Liver (tissue), 9 donors: ENCODE results near the gene ZNF354C. TPM values are rescaled to one million over a fixed set of nuclear protein-coding genes. Genes with fewer than 3 reads are reported as not detected.

ENCODE experiments used
- DNase-seq: peaks from one replicate; pipeline ENCODE4 v3.0.0-alpha.2; 2017; ENCODE audit warnings: low spot score
- H3K27ac ChIP-seq, 2 donors: one replicate each; pipeline ENCODE4 v1.7.0; 2013; ENCODE audit warnings: inconsistent platforms in 2 of 2, low read length in 2 of 2, control low read depth in 1 of 2, low read depth in 1 of 2, mild to moderate bottlenecking in 1 of 2
- H3K27me3 ChIP-seq, 4 donors: one replicate each; pipeline versions ENCODE4 v1.6.1 to v1.7.0; 2013; ENCODE audit warnings: low read length in 3 of 4, inconsistent platforms in 1 of 4, mild to moderate bottlenecking in 1 of 4, moderate library complexity in 1 of 4; ENCODE audit not compliant: control insufficient read depth in 4 of 4, insufficient read depth in 4 of 4
- H3K36me3 ChIP-seq, 4 donors: one replicate each; pipeline versions ENCODE4 v1.6.1 to v1.7.0; 2013; ENCODE audit warnings: low read length in 3 of 4, mild to moderate bottlenecking in 3 of 4, low read depth in 1 of 4, moderate library complexity in 1 of 4; ENCODE audit not compliant: control insufficient read depth in 4 of 4, insufficient read depth in 3 of 4
- H3K4me1 ChIP-seq, 4 donors: one replicate each; pipeline versions ENCODE4 v1.6.1 to v1.7.0; 2013; ENCODE audit warnings: low read length in 3 of 4, mild to moderate bottlenecking in 3 of 4, moderate library complexity in 1 of 4; ENCODE audit not compliant: control insufficient read depth in 4 of 4, insufficient read depth in 4 of 4
- H3K4me3 ChIP-seq, 3 donors: one replicate each; pipeline versions ENCODE4 v1.6.1 to v1.7.0; 2013; ENCODE audit warnings: low read length in 3 of 3, control low read depth in 1 of 3, low read depth in 1 of 3, mild to moderate bottlenecking in 1 of 3
- H3K9ac ChIP-seq, 2 donors: one replicate each; pipeline ENCODE4 v1.7.0; 2013; ENCODE audit warnings: low read length in 2 of 2, mild to moderate bottlenecking in 2 of 2, moderate library complexity in 2 of 2, control low read depth in 1 of 2, low read depth in 1 of 2
- H3K9me3 ChIP-seq, 4 donors: one replicate each; pipeline versions ENCODE4 v1.6.1 to v1.7.0; 2013; ENCODE audit warnings: low read length in 3 of 4; ENCODE audit not compliant: control insufficient read depth in 4 of 4
- FOXA1 ChIP-seq: IDR thresholded peaks from 2 replicates; pipeline ENCODE4 v1.6.1; 2016; ENCODE audit warnings: antibody characterized with exemption
- FOXA2 ChIP-seq: IDR thresholded peaks from 2 replicates; pipeline ENCODE4 v1.6.1; 2016; ENCODE audit warnings: antibody characterized with exemption
- GABPA ChIP-seq, 2 donors: IDR thresholded peaks in 1 of 2; conservative IDR thresholded peaks in 1 of 2; 2 replicates each; pipeline ENCODE4 v1.6.1; 2016; ENCODE audit warnings: antibody characterized with exemption in 2 of 2, mild to moderate bottlenecking in 1 of 2, moderate library complexity in 1 of 2
- HNF4A ChIP-seq, 2 donors: conservative IDR thresholded peaks; 2 replicates each; pipeline ENCODE4 v1.6.1; 2016; ENCODE audit warnings: antibody characterized with exemption in 2 of 2, mild to moderate bottlenecking in 2 of 2
- HNF4G ChIP-seq: IDR thresholded peaks from 2 replicates; pipeline ENCODE4 v1.6.1; 2016; ENCODE audit warnings: antibody characterized with exemption
- JUND ChIP-seq, 2 donors: IDR thresholded peaks; 2 replicates each; pipeline ENCODE4 v1.6.1; 2016; ENCODE audit warnings: antibody characterized with exemption in 2 of 2
- RAD21 ChIP-seq, 2 donors: IDR thresholded peaks; 2 replicates each; pipeline ENCODE4 v1.6.1; 2016; ENCODE audit warnings: antibody characterized with exemption in 2 of 2, mild to moderate bottlenecking in 2 of 2
- RXRA ChIP-seq, 2 donors: IDR thresholded peaks; 2 replicates each; pipeline ENCODE4 v1.6.1; 2017 to 2018; ENCODE audit warnings: antibody characterized with exemption in 2 of 2, mild to moderate bottlenecking in 1 of 2
- SP1 ChIP-seq: IDR thresholded peaks from 2 replicates; pipeline ENCODE4 v1.6.1; 2018; ENCODE audit warnings: antibody characterized with exemption, mild to moderate bottlenecking
- TAF1 ChIP-seq: conservative IDR thresholded peaks from 2 replicates; pipeline ENCODE4 v1.6.1; 2016; ENCODE audit warnings: antibody characterized with exemption, mild to moderate bottlenecking
- YY1 ChIP-seq: IDR thresholded peaks from 2 replicates; pipeline ENCODE4 v1.6.1; 2016; ENCODE audit warnings: antibody characterized with exemption, mild to moderate bottlenecking
- ZBTB33 ChIP-seq: IDR thresholded peaks from 2 replicates; pipeline ENCODE4 v1.6.1; 2016; ENCODE audit warnings: antibody characterized with exemption
- WGBS: extraction: QIAGEN DNeasy Blood & Tissue Kit; methylation state at CpG from one replicate; pipeline ENCODE4 v1.1.7; 2013; 5-methylcytosine and 5-hydroxymethylcytosine counted together
- polyA plus RNA-seq, 2 donors: library from polyadenylated mRNA; stranded (reverse) in 1 of 2; unstranded in 1 of 2; fragments of 200-250 nt in 1 of 2; fragments of >200 nt in 1 of 2; fragmentation: Nextera tagmentation in 1 of 2; extraction: Ambion mirVana in 1 of 2; gene quantifications; one replicate each; pipeline versions ENCODE4 v1.2.1 to v1.2.3, GENCODE V29; 2013 to 2015
- total RNA-seq, 2 donors: library from RNA; depleted of rRNA; stranded (reverse); fragments of >200 nt; gene quantifications; one replicate each; pipeline ENCODE4 v1.2.3, GENCODE V29; 2014
- TF ChIP-seq, protein P1 (sequence below): IDR thresholded peaks from 2 replicates; pipeline ENCODE4 v1.6.1; 2016; ENCODE audit warnings: antibody characterized with exemption
- TF ChIP-seq, protein P2 (sequence below): IDR thresholded peaks from 2 replicates; pipeline ENCODE4 v1.6.1; 2016; ENCODE audit warnings: antibody characterized with exemption
- TF ChIP-seq, protein P3 (sequence below): IDR thresholded peaks from 2 replicates; pipeline ENCODE4 v1.6.1; 2016; ENCODE audit warnings: antibody characterized with exemption, mild to moderate bottlenecking
- TF ChIP-seq, protein P4 (sequence below): fragments of 150-350 bp; IDR thresholded peaks from 2 replicates; pipeline ENCODE4 v1.5.1; 2017; ENCODE audit warnings: improper control_type of control experiment, low read depth, low read length; ENCODE audit not compliant: missing input control
- donor health status: healthy.
- donor health status: healthy.
- donor health status: healthy.
- donor health status: healthy.
- donor health status: healthy.

Gene ZNF354C
- total and polyA plus RNA-seq, 4 donors = 0.49 to 2.8 (median 1.6) TPM

DNA sequence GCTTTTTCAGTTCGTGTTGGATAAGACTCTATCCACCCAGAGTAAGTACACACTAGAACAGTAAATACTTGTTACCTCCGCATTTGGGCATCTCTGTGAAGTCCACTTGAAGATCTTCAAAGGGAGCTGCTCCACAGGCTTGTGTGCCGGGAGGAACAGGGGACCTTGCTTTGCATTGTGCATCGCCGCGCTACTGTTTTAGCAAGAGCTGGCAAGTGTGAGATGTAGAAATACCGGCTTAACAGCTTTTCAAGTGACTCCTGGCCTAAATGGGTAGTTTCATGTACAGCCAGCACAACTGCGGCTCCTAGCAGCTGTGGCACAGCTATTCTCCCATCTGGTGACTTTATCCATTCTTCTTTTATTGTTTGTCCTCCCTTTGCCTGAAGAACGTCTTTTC, 8.4 kb upstream of the ZNF354C start (continued):
- no peak for TF ChIP-seq GABPA (IDR thresholded peaks at IDR 0.05 in 1 of 2, conservative IDR thresholded peaks at IDR 0.05 in 1 of 2)
- no peak for TF ChIP-seq HNF4A (conservative IDR thresholded peaks at IDR 0.05)
- no peak for TF ChIP-seq RAD21 (IDR thresholded peaks at IDR 0.05)
- no peak for TF ChIP-seq HNF4G
- TF ChIP-seq TAF1 = no peak
- TF ChIP-seq JUND (IDR thresholded peaks at IDR 0.05) = no peak

DNA sequence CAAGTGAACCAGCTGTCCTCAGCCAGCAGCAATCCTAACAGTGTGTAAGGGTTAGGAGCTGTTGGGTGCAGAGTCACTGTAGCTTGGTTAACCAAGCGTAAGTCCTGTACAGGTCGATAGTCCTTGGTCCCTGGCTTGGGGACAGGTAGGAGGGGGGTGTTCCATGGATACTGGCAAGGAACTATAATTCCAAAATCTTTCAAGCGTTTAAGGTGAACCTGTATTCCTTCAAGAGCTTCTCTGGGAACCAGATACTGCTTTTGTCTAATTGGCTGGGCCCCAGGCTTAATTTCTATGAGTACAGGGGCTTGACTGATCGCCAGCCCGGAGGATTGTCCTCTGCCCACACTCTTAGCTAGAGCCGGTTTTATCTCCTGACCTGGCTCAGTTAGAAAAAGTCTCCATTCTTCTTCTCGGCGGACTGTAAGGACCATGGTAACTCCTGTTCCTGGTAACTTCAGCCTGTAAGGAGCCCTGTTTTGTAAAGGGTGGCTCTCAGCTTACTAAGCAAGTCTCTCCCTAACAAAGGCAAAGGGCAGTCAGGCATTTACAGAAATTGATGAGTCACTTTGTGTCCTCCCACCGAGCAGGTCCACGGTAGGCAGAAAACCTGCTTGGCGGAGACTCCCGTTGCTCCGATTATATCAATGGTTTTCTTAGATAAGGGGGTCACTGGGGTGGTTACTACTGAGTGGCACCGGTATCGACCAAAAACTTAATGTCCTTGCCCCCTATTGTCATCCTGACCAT, 6.0 kb upstream of the ZNF354C start:
- H3K9me3 ChIP-seq = peaks cover 15 to 44% (median 22%) of the 10 kb centered on the region in 4 donors
- H3K27me3 ChIP-seq = no peaks in the 10 kb centered on the region
- no peaks in the 10 kb centered on the region for H3K4me1 ChIP-seq
- H3K27ac ChIP-seq = no peak overlapping the region
- no peak overlapping the region for H3K4me3 ChIP-seq
- DNase-seq = no peak
- no peak for TF ChIP-seq SP1
- TF ChIP-seq RAD21 (IDR thresholded peaks at IDR 0.05) = no peak
- no peak for TF ChIP-seq FOXA1
- no peak for TF ChIP-seq GABPA (IDR thresholded peaks at IDR 0.05 in 1 of 2, conservative IDR thresholded peaks at IDR 0.05 in 1 of 2)
- TF ChIP-seq HNF4A (conservative IDR thresholded peaks at IDR 0.05) = no peak
- no peak for TF ChIP-seq HNF4G
- no peak for TF ChIP-seq JUND (IDR thresholded peaks at IDR 0.05)
- TF ChIP-seq FOXA2 = no peak
- TF ChIP-seq TAF1 = no peak
- 86% methylated on average over 15 of the region's 15 CpGs for WGBS
- no peak overlapping the region for H3K9ac ChIP-seq
- H3K36me3 ChIP-seq = peaks cover 0 to 4% (median 0%) of the 10 kb centered on the region in 4 donors

DNA sequence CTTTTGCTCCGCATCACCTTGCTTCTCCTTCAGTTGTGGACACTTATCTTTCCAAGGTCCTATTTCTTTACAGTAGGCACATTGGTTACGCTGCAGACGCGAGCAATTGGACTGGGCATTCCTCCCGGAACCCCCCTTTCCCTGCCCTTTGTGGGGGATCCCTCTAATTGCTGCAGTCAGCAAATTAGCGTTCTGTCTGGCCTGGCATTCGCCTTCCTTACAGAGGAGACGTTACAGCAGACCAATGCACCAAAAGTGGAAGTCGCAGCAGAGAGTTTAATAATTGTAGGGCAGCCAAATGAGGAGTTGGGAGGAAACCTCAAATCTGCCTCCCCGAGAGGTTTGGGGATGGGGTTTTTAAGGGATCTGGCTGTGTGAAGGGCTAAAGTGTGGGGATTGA, 5.3 kb upstream of the ZNF354C start:
- peaks cover 0 to 4% (median 1%) of the 10 kb centered on the region in 4 donors for H3K4me1 ChIP-seq
- no peak overlapping the region for H3K9ac ChIP-seq
- no peak overlapping the region for H3K27ac ChIP-seq
- H3K9me3 ChIP-seq = peaks cover 15 to 48% (median 22%) of the 10 kb centered on the region in 4 donors
- H3K36me3 ChIP-seq = peaks cover 0 to 4% (median 0%) of the 10 kb centered on the region in 4 donors
- no peaks in the 10 kb centered on the region for H3K27me3 ChIP-seq
- H3K4me3 ChIP-seq = peak overlapping the region in 1 of 3 donors; percentile 5
- 86% methylated on average over 10 of the region's 10 CpGs for WGBS
- TF ChIP-seq, protein P1, sequence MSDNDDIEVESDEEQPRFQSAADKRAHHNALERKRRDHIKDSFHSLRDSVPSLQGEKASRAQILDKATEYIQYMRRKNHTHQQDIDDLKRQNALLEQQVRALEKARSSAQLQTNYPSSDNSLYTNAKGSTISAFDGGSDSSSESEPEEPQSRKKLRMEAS = no peak
- no peak for TF ChIP-seq HNF4G
- no peak for TF ChIP-seq RAD21 (IDR thresholded peaks at IDR 0.05)
- TF ChIP-seq, protein P2, sequence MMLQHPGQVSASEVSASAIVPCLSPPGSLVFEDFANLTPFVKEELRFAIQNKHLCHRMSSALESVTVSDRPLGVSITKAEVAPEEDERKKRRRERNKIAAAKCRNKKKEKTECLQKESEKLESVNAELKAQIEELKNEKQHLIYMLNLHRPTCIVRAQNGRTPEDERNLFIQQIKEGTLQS = no peak
- no peak for TF ChIP-seq ZBTB33
- TF ChIP-seq YY1 = no peak
- TF ChIP-seq, protein P3, sequence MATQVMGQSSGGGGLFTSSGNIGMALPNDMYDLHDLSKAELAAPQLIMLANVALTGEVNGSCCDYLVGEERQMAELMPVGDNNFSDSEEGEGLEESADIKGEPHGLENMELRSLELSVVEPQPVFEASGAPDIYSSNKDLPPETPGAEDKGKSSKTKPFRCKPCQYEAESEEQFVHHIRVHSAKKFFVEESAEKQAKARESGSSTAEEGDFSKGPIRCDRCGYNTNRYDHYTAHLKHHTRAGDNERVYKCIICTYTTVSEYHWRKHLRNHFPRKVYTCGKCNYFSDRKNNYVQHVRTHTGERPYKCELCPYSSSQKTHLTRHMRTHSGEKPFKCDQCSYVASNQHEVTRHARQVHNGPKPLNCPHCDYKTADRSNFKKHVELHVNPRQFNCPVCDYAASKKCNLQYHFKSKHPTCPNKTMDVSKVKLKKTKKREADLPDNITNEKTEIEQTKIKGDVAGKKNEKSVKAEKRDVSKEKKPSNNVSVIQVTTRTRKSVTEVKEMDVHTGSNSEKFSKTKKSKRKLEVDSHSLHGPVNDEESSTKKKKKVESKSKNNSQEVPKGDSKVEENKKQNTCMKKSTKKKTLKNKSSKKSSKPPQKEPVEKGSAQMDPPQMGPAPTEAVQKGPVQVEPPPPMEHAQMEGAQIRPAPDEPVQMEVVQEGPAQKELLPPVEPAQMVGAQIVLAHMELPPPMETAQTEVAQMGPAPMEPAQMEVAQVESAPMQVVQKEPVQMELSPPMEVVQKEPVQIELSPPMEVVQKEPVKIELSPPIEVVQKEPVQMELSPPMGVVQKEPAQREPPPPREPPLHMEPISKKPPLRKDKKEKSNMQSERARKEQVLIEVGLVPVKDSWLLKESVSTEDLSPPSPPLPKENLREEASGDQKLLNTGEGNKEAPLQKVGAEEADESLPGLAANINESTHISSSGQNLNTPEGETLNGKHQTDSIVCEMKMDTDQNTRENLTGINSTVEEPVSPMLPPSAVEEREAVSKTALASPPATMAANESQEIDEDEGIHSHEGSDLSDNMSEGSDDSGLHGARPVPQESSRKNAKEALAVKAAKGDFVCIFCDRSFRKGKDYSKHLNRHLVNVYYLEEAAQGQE = no peak
- TF ChIP-seq TAF1 = no peak
- no peak for TF ChIP-seq HNF4A (conservative IDR thresholded peaks at IDR 0.05)
- TF ChIP-seq, protein P4, sequence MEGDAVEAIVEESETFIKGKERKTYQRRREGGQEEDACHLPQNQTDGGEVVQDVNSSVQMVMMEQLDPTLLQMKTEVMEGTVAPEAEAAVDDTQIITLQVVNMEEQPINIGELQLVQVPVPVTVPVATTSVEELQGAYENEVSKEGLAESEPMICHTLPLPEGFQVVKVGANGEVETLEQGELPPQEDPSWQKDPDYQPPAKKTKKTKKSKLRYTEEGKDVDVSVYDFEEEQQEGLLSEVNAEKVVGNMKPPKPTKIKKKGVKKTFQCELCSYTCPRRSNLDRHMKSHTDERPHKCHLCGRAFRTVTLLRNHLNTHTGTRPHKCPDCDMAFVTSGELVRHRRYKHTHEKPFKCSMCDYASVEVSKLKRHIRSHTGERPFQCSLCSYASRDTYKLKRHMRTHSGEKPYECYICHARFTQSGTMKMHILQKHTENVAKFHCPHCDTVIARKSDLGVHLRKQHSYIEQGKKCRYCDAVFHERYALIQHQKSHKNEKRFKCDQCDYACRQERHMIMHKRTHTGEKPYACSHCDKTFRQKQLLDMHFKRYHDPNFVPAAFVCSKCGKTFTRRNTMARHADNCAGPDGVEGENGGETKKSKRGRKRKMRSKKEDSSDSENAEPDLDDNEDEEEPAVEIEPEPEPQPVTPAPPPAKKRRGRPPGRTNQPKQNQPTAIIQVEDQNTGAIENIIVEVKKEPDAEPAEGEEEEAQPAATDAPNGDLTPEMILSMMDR = no peak
- no peak for TF ChIP-seq JUND (IDR thresholded peaks at IDR 0.05)
- TF ChIP-seq RXRA (IDR thresholded peaks at IDR 0.05) = no peak
- TF ChIP-seq GABPA (IDR thresholded peaks at IDR 0.05 in 1 of 2, conservative IDR thresholded peaks at IDR 0.05 in 1 of 2) = no peak
- no peak for DNase-seq
